HEK293 (cell line): ENCODE results near the gene LRBA.

Experiments used
- CTCF ChIA-PET: fragments of 350-600 bp; formaldehyde crosslinking; extraction: SDS; loops from one replicate; lab custom pipeline; 2021; ENCODE audit warnings: antibody characterized with exemption; lab: Yijun Ruan, JAX
- POLR2A ChIA-PET: fragments of 300-600 bp; formaldehyde crosslinking; extraction: SDS; loops from one replicate; lab custom pipeline; 2020; ENCODE audit warnings: antibody characterized with exemption, inconsistent platforms; lab: Yijun Ruan, JAX
- H3K27ac ChIP-seq: fragments of 200-500 bp; sonication (Bioruptor generic); 2 replicates; pipeline ENCODE4 v1.5.1; 2014; ENCODE audit warnings: low read depth, low read length, control low read depth, inconsistent platforms; ENCODE audit errors: extremely low read depth
- H3K36me3 ChIP-seq, 2 experiments: fragments of 200-500 bp in 1 of 2; sonication (Bioruptor generic) in 1 of 2; 1 replicate in 1 of 2; 2 replicates in 1 of 2; pipeline ENCODE4 v1.5.1; 2014 to 2017; ENCODE audit warnings: inconsistent platforms in 2 of 2, low read length in 2 of 2; ENCODE audit not compliant: control insufficient read depth in 2 of 2, insufficient read depth in 1 of 2
- H3K4me1 ChIP-seq: fragments of 200-500 bp; sonication (Bioruptor generic); 2 replicates; pipeline ENCODE4 v1.5.1; 2014; ENCODE audit warnings: mild to moderate bottlenecking, low read length, inconsistent platforms; ENCODE audit not compliant: control insufficient read depth, insufficient read depth
- H3K4me3 ChIP-seq: 2 replicates; pipeline ENCODE4 v1.5.1; 2011; ENCODE audit warnings: low read depth, mild to moderate bottlenecking, control low read depth, low read length, moderate library complexity
- H3K9me3 ChIP-seq: fragments of 200-500 bp; sonication (Bioruptor generic); 2 replicates; pipeline ENCODE4 v1.5.1; 2014; ENCODE audit warnings: low read depth, low read length, inconsistent platforms; ENCODE audit not compliant: control insufficient read depth, insufficient read depth
- KLF8 ChIP-seq: fragments of 450-650 bp; formaldehyde crosslinking; IDR thresholded peaks from 2 replicates; pipeline ENCODE4 v1.5.1; 2016; ENCODE audit warnings: missing biosample characterization, missing genetic modification characterization
- PRDM1 ChIP-seq: fragments of 450-650 bp; formaldehyde crosslinking; IDR thresholded peaks from 2 replicates; pipeline ENCODE4; 2016; ENCODE audit warnings: missing biosample characterization, missing genetic modification characterization
- REPIN1 ChIP-seq: fragments of 450-650 bp; formaldehyde crosslinking; IDR thresholded peaks from 2 replicates; pipeline ENCODE4 v1.5.1; 2017; ENCODE audit warnings: missing biosample characterization, missing genetic modification characterization, low read depth
- YY2 ChIP-seq: fragments of 450-650 bp; formaldehyde crosslinking; IDR thresholded peaks from 2 replicates; pipeline ENCODE4 v1.5.1; 2016; ENCODE audit warnings: missing biosample characterization, missing genetic modification characterization
- ZFP69B ChIP-seq: fragments of 450-650 bp; formaldehyde crosslinking; IDR thresholded peaks from 2 replicates; pipeline ENCODE4 v1.5.1; 2016; ENCODE audit warnings: missing biosample characterization, missing genetic modification characterization
- ZNF132 ChIP-seq: fragments of 450-650 bp; formaldehyde crosslinking; IDR thresholded peaks from 2 replicates; pipeline ENCODE4 v1.5.1; 2017; ENCODE audit warnings: missing biosample characterization, missing genetic modification characterization, borderline replicate concordance
- ZNF157 ChIP-seq: fragments of 450-650 bp; formaldehyde crosslinking; IDR thresholded peaks from 2 replicates; pipeline ENCODE4 v1.5.1; 2016; ENCODE audit warnings: missing biosample characterization, missing genetic modification characterization
- ZNF16 ChIP-seq: fragments of 450-650 bp; formaldehyde crosslinking; IDR thresholded peaks from 2 replicates; pipeline ENCODE4 v1.5.1; 2016; ENCODE audit warnings: low read depth, missing biosample characterization, missing genetic modification characterization
- ZNF2 ChIP-seq: fragments of 450-650 bp; formaldehyde crosslinking; IDR thresholded peaks from 2 replicates; pipeline ENCODE4 v1.5.1; 2016; ENCODE audit warnings: missing biosample characterization, missing genetic modification characterization
- ZNF366 ChIP-seq: fragments of 450-650 bp; formaldehyde crosslinking; conservative IDR thresholded peaks from 2 replicates; pipeline ENCODE4 v1.5.1; 2016; ENCODE audit warnings: missing biosample characterization, missing genetic modification characterization
- ZNF416 ChIP-seq: fragments of 450-650 bp; formaldehyde crosslinking; IDR thresholded peaks from 2 replicates; pipeline ENCODE4 v1.5.1; 2016; ENCODE audit warnings: missing biosample characterization, missing genetic modification characterization
- ZNF529 ChIP-seq: fragments of 450-650 bp; formaldehyde crosslinking; IDR thresholded peaks from 2 replicates; pipeline ENCODE4 v1.5.1; 2017; ENCODE audit warnings: missing genetic modification characterization, missing biosample characterization; ENCODE audit not compliant: insufficient replicate concordance
- ZNF558 ChIP-seq: fragments of 450-650 bp; formaldehyde crosslinking; IDR thresholded peaks from 2 replicates; pipeline ENCODE4 v1.5.1; 2016; ENCODE audit warnings: missing biosample characterization, missing genetic modification characterization
- ZNF621 ChIP-seq: fragments of 450-650 bp; formaldehyde crosslinking; IDR thresholded peaks from 2 replicates; pipeline ENCODE4 v1.5.1; 2017; ENCODE audit warnings: missing biosample characterization, missing genetic modification characterization
- ZNF626 ChIP-seq: fragments of 450-650 bp; sonication (Bioruptor Pico); formaldehyde crosslinking; IDR thresholded peaks from 2 replicates; pipeline ENCODE4 v1.5.1; 2018; ENCODE audit warnings: missing biosample characterization, missing genetic modification characterization, inconsistent platforms
- ZNF677 ChIP-seq: fragments of 450-650 bp; IDR thresholded peaks from 2 replicates; pipeline ENCODE4 v1.5.0; 2018; ENCODE audit warnings: missing biosample characterization, mild to moderate bottlenecking, missing genetic modification characterization, moderate library complexity
- ZNF701 ChIP-seq: fragments of 450-650 bp; formaldehyde crosslinking; IDR thresholded peaks from 2 replicates; pipeline ENCODE4 v1.5.1; 2016; ENCODE audit warnings: missing biosample characterization, missing genetic modification characterization
- ZNF76 ChIP-seq: fragments of 450-650 bp; formaldehyde crosslinking; IDR thresholded peaks from 2 replicates; pipeline ENCODE4; 2016; ENCODE audit warnings: low read depth, missing biosample characterization, missing genetic modification characterization, borderline replicate concordance
- ZNF791 ChIP-seq: fragments of 450-650 bp; formaldehyde crosslinking; IDR thresholded peaks from 2 replicates; pipeline ENCODE4 v1.5.1; 2016; ENCODE audit warnings: missing biosample characterization, missing genetic modification characterization
- ZNF792 ChIP-seq: fragments of 450-650 bp; formaldehyde crosslinking; IDR thresholded peaks from 2 replicates; pipeline ENCODE4 v1.5.1; 2016; ENCODE audit warnings: missing biosample characterization, missing genetic modification characterization
- TF ChIP-seq, protein P1 (sequence below): fragments of 450-650 bp; IDR thresholded peaks from 2 replicates; pipeline ENCODE4 v1.5.1; 2018; ENCODE audit warnings: missing biosample characterization, missing genetic modification characterization
- TF ChIP-seq, protein P2 (sequence below): fragments of 450-650 bp; formaldehyde crosslinking; IDR thresholded peaks from 2 replicates; pipeline ENCODE4 v1.5.1; 2017; ENCODE audit warnings: missing biosample characterization, missing genetic modification characterization
- TF ChIP-seq, protein P3 (sequence below): fragments of 450-650 bp; formaldehyde crosslinking; IDR thresholded peaks from 2 replicates; pipeline ENCODE4 v1.5.1; 2016; ENCODE audit warnings: missing biosample characterization, missing genetic modification characterization, low read depth
- TF ChIP-seq, protein P4 (sequence below): fragments of 450-650 bp; formaldehyde crosslinking; IDR thresholded peaks from 2 replicates; pipeline ENCODE4 v1.5.1; 2016; ENCODE audit warnings: missing biosample characterization, missing genetic modification characterization
- TF ChIP-seq, protein P5 (sequence below): fragments of 450-650 bp; formaldehyde crosslinking; IDR thresholded peaks from 2 replicates; pipeline ENCODE4 v1.5.1; 2016; ENCODE audit warnings: missing biosample characterization, missing genetic modification characterization
- TF ChIP-seq, protein P6 (sequence below): fragments of 450-650 bp; formaldehyde crosslinking; IDR thresholded peaks from 2 replicates; pipeline ENCODE4 v1.5.1; 2016; ENCODE audit warnings: missing biosample characterization, missing genetic modification characterization

Gene LRBA

DNA sequence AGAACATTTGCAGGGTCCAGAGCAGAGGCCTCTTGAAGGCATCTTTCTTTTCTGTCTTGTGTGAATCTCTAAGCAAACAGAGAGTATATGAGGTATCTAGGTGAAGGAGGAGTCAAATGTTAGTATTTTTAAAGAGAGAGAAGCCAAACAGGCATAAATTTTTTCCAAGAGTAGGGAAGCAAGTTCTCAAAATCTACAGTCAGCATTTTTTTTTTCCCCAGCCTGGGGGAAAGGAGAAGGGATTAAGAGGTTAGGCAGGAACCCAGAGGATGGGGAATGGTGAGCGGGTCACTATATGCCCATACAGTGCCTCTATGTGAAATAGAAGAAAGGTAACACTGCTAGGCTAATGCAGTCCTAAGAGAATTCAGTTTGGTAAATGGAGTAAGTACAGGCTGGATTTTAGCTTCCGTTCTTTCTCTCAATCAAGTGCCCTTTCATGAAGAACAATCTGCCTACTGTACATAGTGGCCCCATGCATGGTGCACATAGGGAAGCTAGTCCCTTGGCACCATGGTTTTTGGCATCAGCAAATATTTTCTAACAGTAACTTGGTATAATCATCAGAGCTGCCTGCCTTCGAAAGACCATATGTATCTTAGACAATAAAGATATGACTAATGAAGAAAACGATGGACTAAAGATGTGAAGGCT is 596.2 kb downstream of the LRBA start (continued):
- TF ChIP-seq, protein P1, sequence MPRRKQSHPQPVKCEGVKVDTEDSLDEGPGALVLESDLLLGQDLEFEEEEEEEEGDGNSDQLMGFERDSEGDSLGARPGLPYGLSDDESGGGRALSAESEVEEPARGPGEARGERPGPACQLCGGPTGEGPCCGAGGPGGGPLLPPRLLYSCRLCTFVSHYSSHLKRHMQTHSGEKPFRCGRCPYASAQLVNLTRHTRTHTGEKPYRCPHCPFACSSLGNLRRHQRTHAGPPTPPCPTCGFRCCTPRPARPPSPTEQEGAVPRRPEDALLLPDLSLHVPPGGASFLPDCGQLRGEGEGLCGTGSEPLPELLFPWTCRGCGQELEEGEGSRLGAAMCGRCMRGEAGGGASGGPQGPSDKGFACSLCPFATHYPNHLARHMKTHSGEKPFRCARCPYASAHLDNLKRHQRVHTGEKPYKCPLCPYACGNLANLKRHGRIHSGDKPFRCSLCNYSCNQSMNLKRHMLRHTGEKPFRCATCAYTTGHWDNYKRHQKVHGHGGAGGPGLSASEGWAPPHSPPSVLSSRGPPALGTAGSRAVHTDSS = no peak
- TF ChIP-seq, all 188 proteins: peak for 0

DNA sequence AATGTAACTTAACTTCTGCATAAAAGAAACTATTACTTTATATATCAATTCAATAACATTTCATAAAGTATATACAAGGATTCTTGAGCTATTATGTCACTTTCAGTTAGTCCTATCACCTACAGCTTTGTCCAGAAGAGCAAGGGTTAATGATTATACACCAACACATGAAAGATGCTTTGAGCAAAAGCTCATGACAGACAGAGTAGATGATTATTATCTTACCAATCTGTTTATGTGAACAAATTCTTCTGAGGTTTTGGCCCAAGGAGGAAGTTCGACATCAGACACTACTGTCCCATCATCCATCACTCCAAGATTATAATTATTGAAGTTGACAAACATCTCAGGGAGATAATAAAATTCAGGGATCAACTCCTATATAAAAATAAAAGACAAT is 599.9 kb downstream of the LRBA start:
- POLR2A ChIA-PET = no interaction called here
- Histone ChIP-seq H3K36me3 (no peaks in the 10 kb centered on the region), H3K27ac (no peak overlapping the region), H3K9me3 (no peaks in the 10 kb centered on the region), H3K4me3 (no peak overlapping the region), H3K4me1 (no peaks in the 10 kb centered on the region)
- TF ChIP-seq, protein P2, sequence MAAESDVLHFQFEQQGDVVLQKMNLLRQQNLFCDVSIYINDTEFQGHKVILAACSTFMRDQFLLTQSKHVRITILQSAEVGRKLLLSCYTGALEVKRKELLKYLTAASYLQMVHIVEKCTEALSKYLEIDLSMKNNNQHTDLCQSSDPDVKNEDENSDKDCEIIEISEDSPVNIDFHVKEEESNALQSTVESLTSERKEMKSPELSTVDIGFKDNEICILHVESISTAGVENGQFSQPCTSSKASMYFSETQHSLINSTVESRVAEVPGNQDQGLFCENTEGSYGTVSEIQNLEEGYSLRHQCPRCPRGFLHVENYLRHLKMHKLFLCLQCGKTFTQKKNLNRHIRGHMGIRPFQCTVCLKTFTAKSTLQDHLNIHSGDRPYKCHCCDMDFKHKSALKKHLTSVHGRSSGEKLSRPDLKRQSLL = no peak
- TF ChIP-seq ZNF366 (tag by site-specific recombination) (no peak), PRDM1 (no peak), ZNF626 (tag by site-specific recombination) (no peak), YY2 (tag by site-specific recombination) (no peak), REPIN1 (no peak), ZNF132 (no peak), ZNF157 (tag by site-specific recombination) (no peak), ZNF558 (no peak), KLF8 (tag by site-specific recombination) (no peak), ZNF529 (no peak), ZFP69B (no peak), ZNF791 (tag by site-specific recombination) (no peak)
- TF ChIP-seq, protein P3, sequence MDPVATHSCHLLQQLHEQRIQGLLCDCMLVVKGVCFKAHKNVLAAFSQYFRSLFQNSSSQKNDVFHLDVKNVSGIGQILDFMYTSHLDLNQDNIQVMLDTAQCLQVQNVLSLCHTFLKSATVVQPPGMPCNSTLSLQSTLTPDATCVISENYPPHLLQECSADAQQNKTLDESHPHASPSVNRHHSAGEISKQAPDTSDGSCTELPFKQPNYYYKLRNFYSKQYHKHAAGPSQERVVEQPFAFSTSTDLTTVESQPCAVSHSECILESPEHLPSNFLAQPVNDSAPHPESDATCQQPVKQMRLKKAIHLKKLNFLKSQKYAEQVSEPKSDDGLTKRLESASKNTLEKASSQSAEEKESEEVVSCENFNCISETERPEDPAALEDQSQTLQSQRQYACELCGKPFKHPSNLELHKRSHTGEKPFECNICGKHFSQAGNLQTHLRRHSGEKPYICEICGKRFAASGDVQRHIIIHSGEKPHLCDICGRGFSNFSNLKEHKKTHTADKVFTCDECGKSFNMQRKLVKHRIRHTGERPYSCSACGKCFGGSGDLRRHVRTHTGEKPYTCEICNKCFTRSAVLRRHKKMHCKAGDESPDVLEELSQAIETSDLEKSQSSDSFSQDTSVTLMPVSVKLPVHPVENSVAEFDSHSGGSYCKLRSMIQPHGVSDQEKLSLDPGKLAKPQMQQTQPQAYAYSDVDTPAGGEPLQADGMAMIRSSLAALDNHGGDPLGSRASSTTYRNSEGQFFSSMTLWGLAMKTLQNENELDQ (tag by site-specific recombination) = no peak
- TF ChIP-seq, protein P4, sequence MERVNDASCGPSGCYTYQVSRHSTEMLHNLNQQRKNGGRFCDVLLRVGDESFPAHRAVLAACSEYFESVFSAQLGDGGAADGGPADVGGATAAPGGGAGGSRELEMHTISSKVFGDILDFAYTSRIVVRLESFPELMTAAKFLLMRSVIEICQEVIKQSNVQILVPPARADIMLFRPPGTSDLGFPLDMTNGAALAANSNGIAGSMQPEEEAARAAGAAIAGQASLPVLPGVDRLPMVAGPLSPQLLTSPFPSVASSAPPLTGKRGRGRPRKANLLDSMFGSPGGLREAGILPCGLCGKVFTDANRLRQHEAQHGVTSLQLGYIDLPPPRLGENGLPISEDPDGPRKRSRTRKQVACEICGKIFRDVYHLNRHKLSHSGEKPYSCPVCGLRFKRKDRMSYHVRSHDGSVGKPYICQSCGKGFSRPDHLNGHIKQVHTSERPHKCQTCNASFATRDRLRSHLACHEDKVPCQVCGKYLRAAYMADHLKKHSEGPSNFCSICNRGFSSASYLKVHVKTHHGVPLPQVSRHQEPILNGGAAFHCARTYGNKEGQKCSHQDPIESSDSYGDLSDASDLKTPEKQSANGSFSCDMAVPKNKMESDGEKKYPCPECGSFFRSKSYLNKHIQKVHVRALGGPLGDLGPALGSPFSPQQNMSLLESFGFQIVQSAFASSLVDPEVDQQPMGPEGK (tag by site-specific recombination) = no peak
- CTCF ChIA-PET = interaction anchor here (0.6 to 0.7 kb wide), 2 partner anchors 31 to 964 kb away, joined by 3 to 4 read pairs; no protein-coding TSS in a partner anchor

DNA sequence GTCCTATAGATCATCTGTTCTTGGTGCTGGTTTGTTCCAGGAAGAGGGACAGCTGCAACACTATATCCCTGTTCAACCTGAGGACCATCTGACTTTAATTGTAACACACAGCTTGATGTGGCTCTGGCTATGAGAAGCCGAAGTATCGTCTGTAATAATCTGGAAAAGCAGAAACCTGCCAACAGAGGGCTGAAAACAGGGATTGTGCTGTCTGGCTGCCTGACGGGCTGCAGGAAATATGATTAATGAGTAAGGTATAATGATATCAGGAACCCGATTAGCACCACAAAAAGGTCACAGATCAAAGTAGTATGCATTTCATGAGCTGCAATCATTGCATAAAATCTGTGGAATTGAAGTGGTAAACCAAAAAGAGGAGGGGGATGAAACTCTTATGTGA is 603.6 kb downstream of the LRBA start:
- Histone ChIP-seq H3K4me1 (no peaks in the 10 kb centered on the region), H3K9me3 (no peaks in the 10 kb centered on the region), H3K36me3 (no peaks in the 10 kb centered on the region), H3K4me3 (no peak overlapping the region), H3K27ac (no peak overlapping the region)
- ChIA-PET POLR2A (no interaction called here), CTCF (no interaction called here)
- TF ChIP-seq ZNF621 (tag by site-specific recombination) (no peak), ZNF16 (tag by site-specific recombination) (no peak), ZNF701 (tag by site-specific recombination) (no peak), ZNF76 (tag by site-specific recombination) (no peak), ZNF792 (tag by site-specific recombination) (no peak), ZNF416 (tag by site-specific recombination) (no peak), ZNF677 (no peak), ZNF2 (tag by site-specific recombination) (no peak)
- TF ChIP-seq, protein P5, sequence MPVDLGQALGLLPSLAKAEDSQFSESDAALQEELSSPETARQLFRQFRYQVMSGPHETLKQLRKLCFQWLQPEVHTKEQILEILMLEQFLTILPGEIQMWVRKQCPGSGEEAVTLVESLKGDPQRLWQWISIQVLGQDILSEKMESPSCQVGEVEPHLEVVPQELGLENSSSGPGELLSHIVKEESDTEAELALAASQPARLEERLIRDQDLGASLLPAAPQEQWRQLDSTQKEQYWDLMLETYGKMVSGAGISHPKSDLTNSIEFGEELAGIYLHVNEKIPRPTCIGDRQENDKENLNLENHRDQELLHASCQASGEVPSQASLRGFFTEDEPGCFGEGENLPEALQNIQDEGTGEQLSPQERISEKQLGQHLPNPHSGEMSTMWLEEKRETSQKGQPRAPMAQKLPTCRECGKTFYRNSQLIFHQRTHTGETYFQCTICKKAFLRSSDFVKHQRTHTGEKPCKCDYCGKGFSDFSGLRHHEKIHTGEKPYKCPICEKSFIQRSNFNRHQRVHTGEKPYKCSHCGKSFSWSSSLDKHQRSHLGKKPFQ (tag by site-specific recombination) = no peak
- TF ChIP-seq, protein P6, sequence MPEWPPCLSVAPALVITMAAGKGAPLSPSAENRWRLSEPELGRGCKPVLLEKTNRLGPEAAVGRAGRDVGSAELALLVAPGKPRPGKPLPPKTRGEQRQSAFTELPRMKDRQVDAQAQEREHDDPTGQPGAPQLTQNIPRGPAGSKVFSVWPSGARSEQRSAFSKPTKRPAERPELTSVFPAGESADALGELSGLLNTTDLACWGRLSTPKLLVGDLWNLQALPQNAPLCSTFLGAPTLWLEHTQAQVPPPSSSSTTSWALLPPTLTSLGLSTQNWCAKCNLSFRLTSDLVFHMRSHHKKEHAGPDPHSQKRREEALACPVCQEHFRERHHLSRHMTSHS (tag by site-specific recombination) = no peak
